Mesenteric fat pad (tissue), 1 donor: ENCODE measurements around the gene ITGB2. TPM values are rescaled to one million over a fixed set of nuclear protein-coding genes. Genes with fewer than 3 reads are reported as not detected.

Source experiments
- total RNA-seq: library from RNA; stranded (reverse); fragmentation: NEBNext Ultra II Directional; extraction: Animal tissue kit (Norgen Biotek cat#: 25700); gene quantifications from one replicate; pipeline ENCODE4 v1.2.1, GENCODE V29; 2021
- donor health status: DM: yes; HTN: yes; CAD: no.

ITGB2 gene
- total RNA-seq, 1 donor from 2014 or later, result 131 TPM

Other genes starting within 250 kb of the ITGB2 start
- gene KRTAP12-1, start 238.7 kb downstream of the ITGB2 start, total RNA-seq, result not detected
- gene KRTAP10-12, start 223.7 kb downstream of the ITGB2 start, total RNA-seq, result not detected
- not detected for gene TSPEAR, start 209.3 kb downstream of the ITGB2 start, total RNA-seq
- gene UBE2G2, start 119.1 kb downstream of the ITGB2 start, total RNA-seq, result 123 TPM
- gene SUMO3, start 102.8 kb downstream of the ITGB2 start, total RNA-seq, result 82.2 TPM
- 161 TPM for gene PTTG1IP, start 47.2 kb downstream of the ITGB2 start, total RNA-seq
- 31.8 TPM for gene SLX9, start 19.1 kb upstream of the ITGB2 start, total RNA-seq
- 39.6 TPM for gene ADARB1, start 153.7 kb upstream of the ITGB2 start, total RNA-seq